K562 (cell line): ENCODE measurements around the gene PRR5. TPM values are rescaled to one million over a fixed set of nuclear protein-coding genes. Genes with fewer than 3 reads are reported as not detected.
A peak's percentile ranks its signal among the peaks of the same experiment; 100 is the strongest.

Source experiments
- CEBPB ChIP-seq: fragments of 450-650 bp; IDR thresholded peaks from 2 replicates; pipeline ENCODE4 v1.6.1; 2016; ENCODE audit warnings: missing genetic modification characterization, missing compliant biosample characterization
- CTBP1 ChIP-seq: fragments of 450-650 bp; IDR thresholded peaks from 2 replicates; pipeline ENCODE4 v1.6.1; 2016; ENCODE audit warnings: borderline replicate concordance
- E2F4 ChIP-seq: sonication (generic); formaldehyde crosslinking; IDR thresholded peaks from 2 replicates; pipeline ENCODE4 v1.8.0; 2022; ENCODE audit warnings: mild to moderate bottlenecking, low read depth, missing genetic modification reagents
- EHMT2 ChIP-seq: fragments of 450-650 bp; IDR thresholded peaks from 2 replicates; pipeline ENCODE4 v1.6.1; 2018; ENCODE audit warnings: antibody characterized with exemption
- ERF ChIP-seq: fragments of 450-650 bp; formaldehyde crosslinking; IDR thresholded peaks from 2 replicates; pipeline ENCODE4 v1.4.0; 2020; ENCODE audit warnings: mild to moderate bottlenecking, mixed read lengths
- GATAD2A ChIP-seq: fragments of 450-650 bp; IDR thresholded peaks from 2 replicates; pipeline ENCODE4 v1.6.1; 2017
- GTF2A2 ChIP-seq: IDR thresholded peaks from 2 replicates; pipeline ENCODE4 v1.6.1; 2016; ENCODE audit warnings: mild to moderate bottlenecking, missing genetic modification characterization, missing compliant biosample characterization
- HMGN3 ChIP-seq: IDR thresholded peaks from 2 replicates; pipeline ENCODE4 v1.6.1; 2011; ENCODE audit warnings: borderline replicate concordance, low read depth, mild to moderate bottlenecking, mixed read lengths, low read length; ENCODE audit not compliant: insufficient read length; ENCODE audit errors: extremely low read depth
- ILF3 ChIP-seq: fragments of 450-650 bp; IDR thresholded peaks from 2 replicates; pipeline ENCODE4 v1.6.1; 2018; ENCODE audit warnings: antibody characterized with exemption, mild to moderate bottlenecking, moderate library complexity, borderline replicate concordance
- IRF2 ChIP-seq: sonication (generic); formaldehyde crosslinking; IDR thresholded peaks from 2 replicates; pipeline ENCODE4 v1.8.1; 2022; ENCODE audit warnings: mild to moderate bottlenecking, missing genetic modification reagents
- MAFF ChIP-seq: IDR thresholded peaks from 2 replicates; pipeline ENCODE4 v1.6.1; 2012; ENCODE audit warnings: low read length, improper control_type of control experiment
- NELFE ChIP-seq: IDR thresholded peaks from 2 replicates; pipeline ENCODE4 v1.6.1; 2011; ENCODE audit warnings: mild to moderate bottlenecking; ENCODE audit not compliant: insufficient read depth, insufficient read length
- NR2C2 ChIP-seq, 2 experiments: fragments of 200-800 bp in 1 of 2; sonication (Bioruptor generic) in 1 of 2; sonication (generic) in 1 of 2; formaldehyde crosslinking in 1 of 2; IDR thresholded peaks; 2 replicates each; pipeline versions ENCODE4 v1.6.1 to v1.8.0; 2016 to 2022; ENCODE audit warnings: mild to moderate bottlenecking in 1 of 2, missing compliant biosample characterization in 1 of 2, missing genetic modification characterization in 1 of 2, missing genetic modification reagents in 1 of 2
- PHTF2 ChIP-seq: fragments of 250-450 bp; sonication (Bioruptor Pico); IDR thresholded peaks from 2 replicates; pipeline ENCODE4 v1.5.0; 2021; ENCODE audit warnings: mild to moderate bottlenecking
- POLR3G ChIP-seq: IDR thresholded peaks from 2 replicates; pipeline ENCODE4 v1.6.1; 2011; ENCODE audit not compliant: insufficient read length, insufficient replicate concordance; ENCODE audit errors: extremely low read depth
- PRDM10 ChIP-seq: fragments of 450-650 bp; IDR thresholded peaks from 2 replicates; pipeline ENCODE4 v1.6.1; 2018; ENCODE audit not compliant: partially characterized antibody
- RBBP5 ChIP-seq: fragments of 200-600 bp; sonication (generic); IDR thresholded peaks from 2 replicates; pipeline ENCODE4 v1.6.1; 2012; ENCODE audit warnings: borderline replicate concordance, mild to moderate bottlenecking, low read length, control low read depth, inconsistent platforms; ENCODE audit not compliant: insufficient read depth, poor library complexity, severe bottlenecking
- TEAD1 ChIP-seq, 2 experiments: fragments of 450-650 bp in 1 of 2; sonication (generic) in 1 of 2; formaldehyde crosslinking; IDR thresholded peaks; 2 replicates each; pipeline versions ENCODE4 v1.4.0 to v1.8.0; 2020 to 2022; ENCODE audit warnings: mild to moderate bottlenecking in 2 of 2, missing genetic modification reagents in 1 of 2
- U2AF2 ChIP-seq: fragments of 200-400 bp; formaldehyde crosslinking; optimal IDR thresholded peaks from 2 replicates; pipeline ENCODE3; 2017; ENCODE audit warnings: low read depth, mild to moderate bottlenecking, low read length
- ZFP36 ChIP-seq: fragments of 150-350 bp; IDR thresholded peaks from 2 replicates; pipeline ENCODE4 v1.6.1; 2018; ENCODE audit warnings: low read length, low read depth; ENCODE audit not compliant: partially characterized antibody
- ZNF212 ChIP-seq: fragments of 450-650 bp; formaldehyde crosslinking; IDR thresholded peaks from 2 replicates; pipeline ENCODE4 v1.4.0; 2020; ENCODE audit warnings: mild to moderate bottlenecking
- ZNF347 ChIP-seq: fragments of 450-650 bp; formaldehyde crosslinking; IDR thresholded peaks from 2 replicates; pipeline ENCODE4 v1.4.0; 2020; ENCODE audit warnings: low read depth, mild to moderate bottlenecking, moderate library complexity
- ZNF384 ChIP-seq: IDR thresholded peaks from 2 replicates; pipeline ENCODE4 v1.6.1; 2012; ENCODE audit warnings: low read depth, low read length, improper control_type of control experiment
- ZNF561 ChIP-seq: fragments of 450-650 bp; formaldehyde crosslinking; conservative IDR thresholded peaks from 2 replicates; pipeline ENCODE4 v1.4.0; 2020; ENCODE audit warnings: mild to moderate bottlenecking, moderate library complexity
- ZNF57 ChIP-seq: fragments of 450-650 bp; formaldehyde crosslinking; IDR thresholded peaks from 2 replicates; pipeline ENCODE4 v1.4.0; 2020; ENCODE audit warnings: mild to moderate bottlenecking, moderate library complexity
- polyA plus RNA-seq, 8 experiments: library from polyadenylated mRNA; depleted of rRNA in 4 of 8; stranded (reverse) in 5 of 8; unstranded in 3 of 8; fragments of >200 nt; fragmentation: Nextera tagmentation in 2 of 8; fragmentation: Illumina TruSeq in 1 of 8; extraction: Ambion mirVana in 2 of 8; extraction: Trizol in 1 of 8; gene quantifications; 2 replicates each; pipeline versions ENCODE4 v1.2.1 to v1.2.3, GENCODE V29; 2011 to 2014; ENCODE audit warnings: inconsistent platforms in 1 of 8, missing spikeins in 1 of 8
- total RNA-seq, 7 experiments: library from RNA; depleted of rRNA in 6 of 7; stranded (reverse); fragments of >200 nt in 6 of 7; fragmentation: Illumina TruSeq in 2 of 7; extraction: Trizol in 2 of 7; gene quantifications; 2 replicates each; pipeline versions ENCODE4 v1.2.1 to v1.2.3, GENCODE V29; 2011 to 2021; ENCODE audit warnings: low replicate concordance in 1 of 7

PRR5 gene
- total and polyA plus RNA-seq, 9 of the 15 experiments (the other 6 are each of a cell fraction or from before 2014, with no cell fraction given) = 0.13 to 21.0 (median 7.5) TPM

GRCh38 chr22:44730490-44731356, 28.7 kb downstream of the PRR5 start (continued):
- TF ChIP-seq PRDM10 (no peak), E2F4 (CRISPR knock-in tag) (no peak), ILF3 (no peak), RBBP5 (no peak), ZNF57 (CRISPR knock-in tag) (no peak), PHTF2 (CRISPR knock-in tag) (no peak), ZNF384 (no peak), POLR3G (no peak), HMGN3 (no peak), MAFF (no peak), ERF (CRISPR knock-in tag) (no peak), ZNF212 (CRISPR knock-in tag) (no peak), CEBPB (tag) (no peak), ZNF347 (no peak), GATAD2A (no peak), CTBP1 (0 out of 2 replicates have a peak, but pooled peaks have one; percentile 31), ZNF561 (no peak), U2AF2 (no peak), EHMT2 (no peak), TEAD1 (CRISPR knock-in tag; IDR thresholded peaks at IDR 0.05) (no peak), ZFP36 (peak; percentile 76), IRF2 (CRISPR knock-in tag) (no peak), NR2C2 (CRISPR knock-in tag; IDR thresholded peaks at IDR 0.05) (no peak), NR2C2 (tag; IDR thresholded peaks at IDR 0.05) (no peak), NELFE (no peak), GTF2A2 (tag) (no peak)
